ENCODE measurements around the gene GRB14.

DNA sequence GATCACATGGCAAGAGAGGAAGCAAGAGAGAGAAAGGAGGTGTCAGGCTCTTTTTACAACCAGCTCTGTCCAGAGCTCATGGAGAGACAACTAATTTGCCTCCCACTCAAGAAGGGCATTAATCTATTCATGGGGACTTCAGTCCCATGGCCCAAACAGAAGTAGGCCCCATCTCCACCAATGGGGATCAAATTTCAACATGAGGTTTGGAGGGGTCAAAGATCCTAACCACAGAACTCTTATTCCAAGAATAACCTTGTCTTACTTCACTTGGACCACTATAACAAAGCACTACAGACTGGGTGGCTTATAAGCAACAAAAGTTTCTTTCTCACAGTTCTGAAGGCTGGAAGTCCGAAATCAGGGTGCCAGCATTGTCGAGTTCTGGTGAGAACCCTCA lies 31.8 kb downstream of the GRB14 start:
- TF ChIP-seq CTCF (IDR thresholded peaks at IDR 0.05 in 8 of 11, conservative IDR thresholded peaks at IDR 0.05 in 3 of 11), result no peak
- no peak for TF ChIP-seq POLR2A (IDR thresholded peaks at IDR 0.05)
- no peak for TF ChIP-seq POLR2AphosphoS5 (IDR thresholded peaks at IDR 0.05)

All from spleen (tissue), 7 donors.